HEK293 (cell line): ENCODE data around the gene SNAP47.

Experiments used
- EGR2 ChIP-seq: fragments of 450-650 bp; formaldehyde crosslinking; IDR thresholded peaks from 2 replicates; pipeline ENCODE4 v1.5.1; 2016; ENCODE audit warnings: low read depth, missing biosample characterization, missing genetic modification characterization
- FEZF1 ChIP-seq: fragments of 450-650 bp; formaldehyde crosslinking; IDR thresholded peaks from 2 replicates; pipeline ENCODE4 v1.5.1; 2016; ENCODE audit warnings: missing biosample characterization, missing genetic modification characterization
- KLF1 ChIP-seq: fragments of 450-650 bp; formaldehyde crosslinking; IDR thresholded peaks from 2 replicates; pipeline ENCODE4 v1.5.1; 2016; ENCODE audit warnings: missing biosample characterization, missing genetic modification characterization
- KLF16 ChIP-seq: fragments of 450-650 bp; formaldehyde crosslinking; IDR thresholded peaks from 2 replicates; pipeline ENCODE4 v1.5.1; 2017; ENCODE audit warnings: missing biosample characterization, missing genetic modification characterization
- RBAK ChIP-seq: fragments of 450-650 bp; formaldehyde crosslinking; IDR thresholded peaks from 2 replicates; pipeline ENCODE4 v1.5.1; 2016; ENCODE audit warnings: missing biosample characterization, missing genetic modification characterization
- SCRT2 ChIP-seq: fragments of 450-650 bp; formaldehyde crosslinking; IDR thresholded peaks from 2 replicates; pipeline ENCODE4 v1.5.1; 2016; ENCODE audit warnings: missing biosample characterization, missing genetic modification characterization
- WT1 ChIP-seq: fragments of 450-650 bp; formaldehyde crosslinking; IDR thresholded peaks from 2 replicates; pipeline ENCODE4 v1.5.1; 2016; ENCODE audit warnings: missing biosample characterization, missing genetic modification characterization
- ZEB2 ChIP-seq: fragments of 450-650 bp; formaldehyde crosslinking; IDR thresholded peaks from 2 replicates; pipeline ENCODE4 v1.5.1; 2016; ENCODE audit warnings: missing biosample characterization, missing genetic modification characterization
- ZNF157 ChIP-seq: fragments of 450-650 bp; formaldehyde crosslinking; IDR thresholded peaks from 2 replicates; pipeline ENCODE4 v1.5.1; 2016; ENCODE audit warnings: missing biosample characterization, missing genetic modification characterization
- ZNF202 ChIP-seq: fragments of 450-650 bp; formaldehyde crosslinking; IDR thresholded peaks from 2 replicates; pipeline ENCODE4 v1.5.1; 2016; ENCODE audit warnings: missing biosample characterization, missing genetic modification characterization, borderline replicate concordance
- ZNF324 ChIP-seq: fragments of 450-650 bp; formaldehyde crosslinking; IDR thresholded peaks from 2 replicates; pipeline ENCODE4 v1.5.1; 2016; ENCODE audit warnings: missing biosample characterization, missing genetic modification characterization
- ZNF335 ChIP-seq: fragments of 450-650 bp; formaldehyde crosslinking; conservative IDR thresholded peaks from 2 replicates; pipeline ENCODE4 v1.5.1; 2016; ENCODE audit warnings: missing biosample characterization, missing genetic modification characterization
- ZNF426 ChIP-seq: fragments of 450-650 bp; formaldehyde crosslinking; IDR thresholded peaks from 2 replicates; pipeline ENCODE4 v1.5.1; 2017; ENCODE audit warnings: missing biosample characterization, missing genetic modification characterization, mild to moderate bottlenecking, inconsistent platforms, moderate library complexity
- ZNF48 ChIP-seq: fragments of 450-650 bp; formaldehyde crosslinking; IDR thresholded peaks from 2 replicates; pipeline ENCODE4 v1.5.1; 2016; ENCODE audit warnings: missing biosample characterization, missing genetic modification characterization
- ZNF529 ChIP-seq: fragments of 450-650 bp; formaldehyde crosslinking; IDR thresholded peaks from 2 replicates; pipeline ENCODE4 v1.5.1; 2017; ENCODE audit warnings: missing genetic modification characterization, missing biosample characterization; ENCODE audit not compliant: insufficient replicate concordance
- ZNF830 ChIP-seq: fragments of 450-650 bp; IDR thresholded peaks from 2 replicates; pipeline ENCODE4 v1.5.0; 2018; ENCODE audit warnings: missing biosample characterization, missing genetic modification characterization, low read depth, mild to moderate bottlenecking, moderate library complexity
- TF ChIP-seq, protein P1 (sequence below): fragments of 450-650 bp; formaldehyde crosslinking; IDR thresholded peaks from 2 replicates; pipeline ENCODE4 v1.5.1; 2017; ENCODE audit warnings: missing biosample characterization, missing genetic modification characterization
- TF ChIP-seq, protein P2 (sequence below): fragments of 450-650 bp; formaldehyde crosslinking; IDR thresholded peaks from 2 replicates; pipeline ENCODE4 v1.5.1; 2016; ENCODE audit warnings: missing biosample characterization, missing genetic modification characterization
- TF ChIP-seq, protein P3 (sequence below): fragments of 450-650 bp; formaldehyde crosslinking; IDR thresholded peaks from 2 replicates; pipeline ENCODE4 v1.5.1; 2016; ENCODE audit warnings: missing biosample characterization, missing genetic modification characterization
- TF ChIP-seq, protein P4 (sequence below): fragments of 450-650 bp; formaldehyde crosslinking; IDR thresholded peaks from 2 replicates; pipeline ENCODE4 v1.5.1; 2016; ENCODE audit warnings: missing biosample characterization, missing genetic modification characterization
- TF ChIP-seq, protein P5 (sequence below): fragments of 450-650 bp; formaldehyde crosslinking; IDR thresholded peaks from 2 replicates; pipeline ENCODE4 v1.5.1; 2016; ENCODE audit warnings: missing biosample characterization, missing genetic modification characterization
- TF ChIP-seq, protein P6 (sequence below): fragments of 450-650 bp; formaldehyde crosslinking; IDR thresholded peaks from 2 replicates; pipeline ENCODE4 v1.5.1; 2016; ENCODE audit warnings: missing biosample characterization, missing genetic modification characterization
- TF ChIP-seq, protein P7 (sequence below): fragments of 450-650 bp; formaldehyde crosslinking; optimal IDR thresholded peaks from 2 replicates; pipeline ENCODE3; 2016; ENCODE audit warnings: missing biosample characterization, mild to moderate bottlenecking, missing genetic modification characterization

SNAP47 gene

DNA sequence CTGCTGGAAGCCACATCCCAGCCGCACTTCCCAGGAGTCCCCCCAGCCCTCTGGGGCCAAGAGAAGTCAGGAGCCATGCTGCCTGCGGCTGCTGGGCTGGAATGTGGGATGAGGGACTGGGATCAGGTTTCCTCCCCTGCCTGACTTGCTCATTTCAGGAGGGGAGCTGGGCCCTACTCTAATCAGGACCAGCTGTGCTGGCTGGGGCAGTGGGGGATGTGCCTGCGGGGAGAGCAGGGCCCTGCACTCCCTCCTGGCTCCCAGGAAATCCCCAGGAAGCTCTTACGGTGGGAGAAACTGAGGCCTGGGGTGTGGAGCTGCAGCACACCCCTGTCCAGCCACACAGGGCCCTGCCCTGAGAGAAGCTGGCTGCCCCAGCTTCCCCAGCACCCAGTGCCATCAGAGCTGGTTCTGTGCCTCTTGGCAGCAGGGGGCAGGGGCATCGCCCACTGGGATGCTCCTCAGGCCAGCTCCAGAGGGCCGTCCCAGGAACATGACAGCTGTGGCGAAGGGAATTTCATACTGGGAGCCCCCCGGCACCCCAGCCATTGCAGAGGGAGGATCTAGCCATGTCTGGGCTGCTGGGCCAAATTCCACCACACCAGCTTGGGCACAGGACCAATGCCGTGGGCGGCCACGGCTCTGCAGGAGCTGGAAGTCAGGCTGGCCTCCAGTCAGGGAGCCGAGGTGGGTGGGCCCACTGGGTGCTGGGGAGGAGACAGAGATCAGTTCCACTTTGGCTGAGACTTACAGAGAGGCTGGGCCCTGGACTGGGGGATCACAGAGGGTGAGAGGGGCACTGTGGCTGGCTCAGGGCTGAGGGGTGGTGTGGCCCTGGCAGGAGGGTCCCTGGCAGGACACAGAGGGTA lies 58.9 kb downstream of the SNAP47 start (continued):
- TF ChIP-seq ZNF426 (tag by site-specific recombination), result no peak
- TF ChIP-seq SCRT2 (tag by site-specific recombination), result no peak
- peak; percentile 69 for TF ChIP-seq KLF1 (tag by site-specific recombination)
- TF ChIP-seq ZNF48, result no peak
- TF ChIP-seq, protein P1, sequence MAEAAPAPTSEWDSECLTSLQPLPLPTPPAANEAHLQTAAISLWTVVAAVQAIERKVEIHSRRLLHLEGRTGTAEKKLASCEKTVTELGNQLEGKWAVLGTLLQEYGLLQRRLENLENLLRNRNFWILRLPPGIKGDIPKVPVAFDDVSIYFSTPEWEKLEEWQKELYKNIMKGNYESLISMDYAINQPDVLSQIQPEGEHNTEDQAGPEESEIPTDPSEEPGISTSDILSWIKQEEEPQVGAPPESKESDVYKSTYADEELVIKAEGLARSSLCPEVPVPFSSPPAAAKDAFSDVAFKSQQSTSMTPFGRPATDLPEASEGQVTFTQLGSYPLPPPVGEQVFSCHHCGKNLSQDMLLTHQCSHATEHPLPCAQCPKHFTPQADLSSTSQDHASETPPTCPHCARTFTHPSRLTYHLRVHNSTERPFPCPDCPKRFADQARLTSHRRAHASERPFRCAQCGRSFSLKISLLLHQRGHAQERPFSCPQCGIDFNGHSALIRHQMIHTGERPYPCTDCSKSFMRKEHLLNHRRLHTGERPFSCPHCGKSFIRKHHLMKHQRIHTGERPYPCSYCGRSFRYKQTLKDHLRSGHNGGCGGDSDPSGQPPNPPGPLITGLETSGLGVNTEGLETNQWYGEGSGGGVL (tag by site-specific recombination), result peak; percentile 46; the same call in 1 of the 2 replicates
- TF ChIP-seq, protein P2, sequence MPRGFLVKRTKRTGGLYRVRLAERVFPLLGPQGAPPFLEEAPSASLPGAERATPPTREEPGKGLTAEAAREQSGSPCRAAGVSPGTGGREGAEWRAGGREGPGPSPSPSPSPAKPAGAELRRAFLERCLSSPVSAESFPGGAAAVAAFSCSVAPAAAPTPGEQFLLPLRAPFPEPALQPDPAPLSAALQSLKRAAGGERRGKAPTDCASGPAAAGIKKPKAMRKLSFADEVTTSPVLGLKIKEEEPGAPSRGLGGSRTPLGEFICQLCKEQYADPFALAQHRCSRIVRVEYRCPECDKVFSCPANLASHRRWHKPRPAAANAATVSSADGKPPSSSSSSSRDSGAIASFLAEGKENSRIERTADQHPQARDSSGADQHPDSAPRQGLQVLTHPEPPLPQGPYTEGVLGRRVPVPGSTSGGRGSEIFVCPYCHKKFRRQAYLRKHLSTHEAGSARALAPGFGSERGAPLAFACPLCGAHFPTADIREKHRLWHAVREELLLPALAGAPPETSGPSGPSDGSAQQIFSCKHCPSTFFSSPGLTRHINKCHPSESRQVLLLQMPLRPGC (tag by site-specific recombination), result peak; percentile 66; the same call in 1 of the 2 replicates
- TF ChIP-seq ZNF157, result 0 out of 2 replicates have a peak, but pooled peaks have one; percentile 33
- TF ChIP-seq RBAK (tag by site-specific recombination), result no peak
- TF ChIP-seq ZNF324 (tag by site-specific recombination), result no peak
- TF ChIP-seq ZNF202 (tag by site-specific recombination), result no peak
- no peak for TF ChIP-seq ZEB2 (tag by site-specific recombination)
- TF ChIP-seq, protein P3, sequence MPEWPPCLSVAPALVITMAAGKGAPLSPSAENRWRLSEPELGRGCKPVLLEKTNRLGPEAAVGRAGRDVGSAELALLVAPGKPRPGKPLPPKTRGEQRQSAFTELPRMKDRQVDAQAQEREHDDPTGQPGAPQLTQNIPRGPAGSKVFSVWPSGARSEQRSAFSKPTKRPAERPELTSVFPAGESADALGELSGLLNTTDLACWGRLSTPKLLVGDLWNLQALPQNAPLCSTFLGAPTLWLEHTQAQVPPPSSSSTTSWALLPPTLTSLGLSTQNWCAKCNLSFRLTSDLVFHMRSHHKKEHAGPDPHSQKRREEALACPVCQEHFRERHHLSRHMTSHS, result no peak
- TF ChIP-seq EGR2, result peak; percentile 90
- no peak for TF ChIP-seq KLF16 (tag by site-specific recombination)
- TF ChIP-seq ZNF830 (tag by site-specific recombination), result no peak
- TF ChIP-seq, protein P4, sequence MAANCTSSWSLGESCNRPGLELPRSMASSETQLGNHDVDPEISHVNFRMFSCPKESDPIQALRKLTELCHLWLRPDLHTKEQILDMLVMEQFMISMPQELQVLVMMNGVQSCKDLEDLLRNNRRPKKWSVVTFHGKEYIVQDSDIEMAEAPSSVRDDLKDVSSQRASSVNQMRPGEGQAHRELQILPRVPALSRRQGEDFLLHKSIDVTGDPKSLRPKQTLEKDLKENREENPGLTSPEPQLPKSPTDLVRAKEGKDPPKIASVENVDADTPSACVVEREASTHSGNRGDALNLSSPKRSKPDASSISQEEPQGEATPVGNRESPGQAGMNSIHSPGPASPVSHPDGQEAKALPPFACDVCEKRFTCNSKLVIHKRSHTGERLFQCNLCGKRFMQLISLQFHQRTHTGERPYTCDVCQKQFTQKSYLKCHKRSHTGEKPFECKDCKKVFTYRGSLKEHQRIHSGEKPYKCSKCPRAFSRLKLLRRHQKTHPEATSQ (tag by site-specific recombination), result no peak
- TF ChIP-seq, protein P5, sequence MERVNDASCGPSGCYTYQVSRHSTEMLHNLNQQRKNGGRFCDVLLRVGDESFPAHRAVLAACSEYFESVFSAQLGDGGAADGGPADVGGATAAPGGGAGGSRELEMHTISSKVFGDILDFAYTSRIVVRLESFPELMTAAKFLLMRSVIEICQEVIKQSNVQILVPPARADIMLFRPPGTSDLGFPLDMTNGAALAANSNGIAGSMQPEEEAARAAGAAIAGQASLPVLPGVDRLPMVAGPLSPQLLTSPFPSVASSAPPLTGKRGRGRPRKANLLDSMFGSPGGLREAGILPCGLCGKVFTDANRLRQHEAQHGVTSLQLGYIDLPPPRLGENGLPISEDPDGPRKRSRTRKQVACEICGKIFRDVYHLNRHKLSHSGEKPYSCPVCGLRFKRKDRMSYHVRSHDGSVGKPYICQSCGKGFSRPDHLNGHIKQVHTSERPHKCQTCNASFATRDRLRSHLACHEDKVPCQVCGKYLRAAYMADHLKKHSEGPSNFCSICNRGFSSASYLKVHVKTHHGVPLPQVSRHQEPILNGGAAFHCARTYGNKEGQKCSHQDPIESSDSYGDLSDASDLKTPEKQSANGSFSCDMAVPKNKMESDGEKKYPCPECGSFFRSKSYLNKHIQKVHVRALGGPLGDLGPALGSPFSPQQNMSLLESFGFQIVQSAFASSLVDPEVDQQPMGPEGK (tag by site-specific recombination), result peak; percentile 80
- peak; percentile 99 for TF ChIP-seq WT1 (tag by site-specific recombination)
- no peak for TF ChIP-seq ZNF529 (tag by site-specific recombination)
- TF ChIP-seq ZNF335 (tag by site-specific recombination), result peak; percentile 94
- TF ChIP-seq, protein P6, sequence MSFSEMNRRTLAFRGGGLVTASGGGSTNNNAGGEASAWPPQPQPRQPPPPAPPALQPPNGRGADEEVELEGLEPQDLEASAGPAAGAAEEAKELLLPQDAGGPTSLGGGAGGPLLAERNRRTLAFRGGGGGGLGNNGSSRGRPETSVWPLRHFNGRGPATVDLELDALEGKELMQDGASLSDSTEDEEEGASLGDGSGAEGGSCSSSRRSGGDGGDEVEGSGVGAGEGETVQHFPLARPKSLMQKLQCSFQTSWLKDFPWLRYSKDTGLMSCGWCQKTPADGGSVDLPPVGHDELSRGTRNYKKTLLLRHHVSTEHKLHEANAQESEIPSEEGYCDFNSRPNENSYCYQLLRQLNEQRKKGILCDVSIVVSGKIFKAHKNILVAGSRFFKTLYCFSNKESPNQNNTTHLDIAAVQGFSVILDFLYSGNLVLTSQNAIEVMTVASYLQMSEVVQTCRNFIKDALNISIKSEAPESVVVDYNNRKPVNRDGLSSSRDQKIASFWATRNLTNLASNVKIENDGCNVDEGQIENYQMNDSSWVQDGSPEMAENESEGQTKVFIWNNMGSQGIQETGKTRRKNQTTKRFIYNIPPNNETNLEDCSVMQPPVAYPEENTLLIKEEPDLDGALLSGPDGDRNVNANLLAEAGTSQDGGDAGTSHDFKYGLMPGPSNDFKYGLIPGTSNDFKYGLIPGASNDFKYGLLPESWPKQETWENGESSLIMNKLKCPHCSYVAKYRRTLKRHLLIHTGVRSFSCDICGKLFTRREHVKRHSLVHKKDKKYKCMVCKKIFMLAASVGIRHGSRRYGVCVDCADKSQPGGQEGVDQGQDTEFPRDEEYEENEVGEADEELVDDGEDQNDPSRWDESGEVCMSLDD (tag by site-specific recombination), result no peak
- TF ChIP-seq, protein P7, sequence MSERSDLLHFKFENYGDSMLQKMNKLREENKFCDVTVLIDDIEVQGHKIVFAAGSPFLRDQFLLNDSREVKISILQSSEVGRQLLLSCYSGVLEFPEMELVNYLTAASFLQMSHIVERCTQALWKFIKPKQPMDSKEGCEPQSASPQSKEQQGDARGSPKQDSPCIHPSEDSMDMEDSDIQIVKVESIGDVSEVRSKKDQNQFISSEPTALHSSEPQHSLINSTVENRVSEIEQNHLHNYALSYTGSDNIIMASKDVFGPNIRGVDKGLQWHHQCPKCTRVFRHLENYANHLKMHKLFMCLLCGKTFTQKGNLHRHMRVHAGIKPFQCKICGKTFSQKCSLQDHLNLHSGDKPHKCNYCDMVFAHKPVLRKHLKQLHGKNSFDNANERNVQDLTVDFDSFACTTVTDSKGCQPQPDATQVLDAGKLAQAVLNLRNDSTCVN (tag by site-specific recombination), result peak; percentile 4
- peak; percentile 83 for TF ChIP-seq FEZF1 (tag by site-specific recombination)
